Neural progenitor cell (in vitro differentiated cells): ENCODE measurements around the gene TRAP1. TPM values are rescaled to one million over a fixed set of nuclear protein-coding genes. Genes with fewer than 3 reads are reported as not detected.

Source experiments
- DNase-seq: peaks from one replicate; pipeline ENCODE4 v3.0.0-alpha.2; 2016; ENCODE audit warnings: low spot score
- H2AFZ ChIP-seq: fragments of 200-600 bp; sonication (generic); replicated peaks from 2 replicates; pipeline ENCODE4 v1.6.1; 2016; ENCODE audit warnings: antibody characterized with exemption
- H3F3A ChIP-seq: fragments of 200-600 bp; sonication (generic); 2 replicates; pipeline ENCODE4 v1.6.1; 2016; ENCODE audit warnings: antibody characterized with exemption, low read depth
- H3K27ac ChIP-seq: fragments of 200-600 bp; sonication (generic); 2 replicates; pipeline ENCODE4 v1.5.1; 2016; ENCODE audit warnings: mild to moderate bottlenecking
- H3K27me3 ChIP-seq: fragments of 200-600 bp; sonication (generic); 2 replicates; pipeline ENCODE4 v1.6.1; 2016; ENCODE audit warnings: mild to moderate bottlenecking, moderate library complexity
- H3K36me3 ChIP-seq: fragments of 200-600 bp; sonication (generic); 2 replicates; pipeline ENCODE4 v1.5.1; 2016
- H3K4me1 ChIP-seq: fragments of 200-600 bp; sonication (generic); 2 replicates; pipeline ENCODE4 v1.6.1; 2016; ENCODE audit warnings: mixed run types
- H3K4me2 ChIP-seq: fragments of 200-600 bp; sonication (generic); 2 replicates; pipeline ENCODE4 v1.6.1; 2016
- H3K4me3 ChIP-seq: fragments of 200-600 bp; sonication (generic); 2 replicates; pipeline ENCODE4 v1.5.1; 2016
- H3K79me2 ChIP-seq: fragments of 200-600 bp; sonication (generic); 2 replicates; pipeline ENCODE4 v1.6.1; 2016; ENCODE audit warnings: low read depth
- H3K9ac ChIP-seq: fragments of 200-600 bp; sonication (generic); 2 replicates; pipeline ENCODE4 v1.6.1; 2016
- H3K9me3 ChIP-seq: fragments of 200-600 bp; sonication (generic); 2 replicates; pipeline ENCODE4 v1.5.1; 2016; ENCODE audit warnings: low read depth
- H4K20me1 ChIP-seq: fragments of 200-600 bp; sonication (generic); 2 replicates; pipeline ENCODE4 v1.6.1; 2016; ENCODE audit warnings: low read depth
- H3K27ac Mint-ChIP-seq: 3 replicates; pipeline ENCODE4 v1.8.0; 2021; ENCODE audit warnings: mixed read lengths
- H3K27me3 Mint-ChIP-seq: 2 replicates; pipeline ENCODE4 v1.8.0; 2022; ENCODE audit warnings: low read depth, mild to moderate bottlenecking, inconsistent platforms, moderate library complexity, mixed read lengths; ENCODE audit not compliant: insufficient read depth
- H3K36me3 Mint-ChIP-seq: 3 replicates; pipeline ENCODE4 v1.8.0; 2021; ENCODE audit warnings: mixed read lengths
- H3K4me1 Mint-ChIP-seq: 3 replicates; pipeline ENCODE4 v1.8.0; 2021; ENCODE audit warnings: mixed read lengths
- H3K4me3 Mint-ChIP-seq: 3 replicates; pipeline ENCODE4 v1.8.0; 2021; ENCODE audit warnings: mild to moderate bottlenecking, moderate library complexity, mixed read lengths
- H3K9me3 Mint-ChIP-seq: 3 replicates; pipeline ENCODE4 v1.8.0; 2020; ENCODE audit warnings: mixed read lengths
- EZH2 ChIP-seq: fragments of 200-600 bp; sonication (generic); IDR thresholded peaks from 2 replicates; pipeline ENCODE4 v1.6.1; 2017; ENCODE audit warnings: antibody characterized with exemption, mild to moderate bottlenecking, moderate library complexity
- EZH2phosphoT487 ChIP-seq: fragments of 200-600 bp; sonication (generic); IDR thresholded peaks from 2 replicates; pipeline ENCODE4 v1.6.1; 2017; ENCODE audit warnings: antibody characterized with exemption
- total RNA-seq: library from RNA; depleted of rRNA; stranded (reverse); fragments of >200 nt; gene quantifications from 2 replicates; pipeline ENCODE4 v1.2.3, GENCODE V29; 2015; ENCODE audit warnings: low replicate concordance
- TF ChIP-seq, protein P1 (sequence below): fragments of 200-600 bp; sonication (generic); IDR thresholded peaks from 2 replicates; pipeline ENCODE4 v1.5.1; 2017; ENCODE audit warnings: antibody characterized with exemption, mild to moderate bottlenecking

TRAP1 gene
- total RNA-seq, 1 donor from 2014 or later = 119 TPM

DNA sequence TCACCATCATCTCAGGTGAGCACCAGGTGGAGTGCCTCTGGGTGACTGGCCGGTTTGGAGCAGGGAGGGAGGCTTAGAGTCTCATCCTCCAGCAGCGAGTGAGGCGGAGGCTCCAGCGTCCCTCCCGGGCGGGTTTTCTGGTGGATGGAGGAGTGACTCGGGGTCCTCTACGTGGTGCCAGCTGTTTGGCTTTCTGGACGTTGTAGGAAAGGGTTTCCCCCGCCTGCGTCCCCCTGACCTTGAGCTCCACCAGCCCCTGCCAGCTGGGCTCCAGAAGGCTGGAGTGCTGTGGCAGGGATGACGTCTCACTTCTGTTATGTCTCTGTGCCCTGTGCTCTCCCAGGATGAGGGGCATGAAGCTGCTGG is 62.3 kb downstream of the TRAP1 start:
- H3F3A ChIP-seq = peaks cover 4% of the 10 kb centered on the region
- H3K27me3 Mint-ChIP-seq = peaks cover 8% of the 10 kb centered on the region
- H3K4me1 Mint-ChIP-seq = peaks cover 5% of the 10 kb centered on the region
- H3K4me1 ChIP-seq = no peaks in the 10 kb centered on the region
- H3K9ac ChIP-seq = no peak overlapping the region
- no peak overlapping the region for H3K27ac ChIP-seq
- no peak overlapping the region for H3K27ac Mint-ChIP-seq
- no peaks in the 10 kb centered on the region for H3K36me3 ChIP-seq
- no peak for DNase-seq
- peaks cover 23% of the 10 kb centered on the region for H3K36me3 Mint-ChIP-seq
- H4K20me1 ChIP-seq = peaks cover 20% of the 10 kb centered on the region
- H3K4me2 ChIP-seq = no peak overlapping the region
- no peaks in the 10 kb centered on the region for H3K9me3 Mint-ChIP-seq
- no peaks in the 10 kb centered on the region for H3K27me3 ChIP-seq
- no peak overlapping the region for H3K4me3 Mint-ChIP-seq
- no peaks in the 10 kb centered on the region for H3K9me3 ChIP-seq
- no peak overlapping the region for H3K4me3 ChIP-seq
- H3K79me2 ChIP-seq = no peaks in the 10 kb centered on the region
- no peak for TF ChIP-seq EZH2phosphoT487
- no peak for TF ChIP-seq EZH2
- TF ChIP-seq, protein P1, sequence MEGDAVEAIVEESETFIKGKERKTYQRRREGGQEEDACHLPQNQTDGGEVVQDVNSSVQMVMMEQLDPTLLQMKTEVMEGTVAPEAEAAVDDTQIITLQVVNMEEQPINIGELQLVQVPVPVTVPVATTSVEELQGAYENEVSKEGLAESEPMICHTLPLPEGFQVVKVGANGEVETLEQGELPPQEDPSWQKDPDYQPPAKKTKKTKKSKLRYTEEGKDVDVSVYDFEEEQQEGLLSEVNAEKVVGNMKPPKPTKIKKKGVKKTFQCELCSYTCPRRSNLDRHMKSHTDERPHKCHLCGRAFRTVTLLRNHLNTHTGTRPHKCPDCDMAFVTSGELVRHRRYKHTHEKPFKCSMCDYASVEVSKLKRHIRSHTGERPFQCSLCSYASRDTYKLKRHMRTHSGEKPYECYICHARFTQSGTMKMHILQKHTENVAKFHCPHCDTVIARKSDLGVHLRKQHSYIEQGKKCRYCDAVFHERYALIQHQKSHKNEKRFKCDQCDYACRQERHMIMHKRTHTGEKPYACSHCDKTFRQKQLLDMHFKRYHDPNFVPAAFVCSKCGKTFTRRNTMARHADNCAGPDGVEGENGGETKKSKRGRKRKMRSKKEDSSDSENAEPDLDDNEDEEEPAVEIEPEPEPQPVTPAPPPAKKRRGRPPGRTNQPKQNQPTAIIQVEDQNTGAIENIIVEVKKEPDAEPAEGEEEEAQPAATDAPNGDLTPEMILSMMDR = no peak
- no peak overlapping the region for H2AFZ ChIP-seq

GRCh38 chr16:3654249-3654991 is 62.9 kb downstream of the TRAP1 start, which contains the start of gene DNASE1:
TSS of gene DNASE1 (plus strand) at chr16:3654691. CDS start at chr16:3655374, 683 bp downstream.
- H3K4me3 Mint-ChIP-seq = peak within 1 kb of the TSS; percentile 46
- Histone ChIP-seq H3K27me3 (no peaks in the 10 kb centered on the region), H3K79me2 (no peaks in the 10 kb centered on the region), H3K4me1 (no peaks in the 10 kb centered on the region), H3K9ac (no peak within 1 kb of the TSS), H3F3A (peaks cover 4% of the 10 kb centered on the region), H4K20me1 (peaks cover 20% of the 10 kb centered on the region), H3K4me3 (no peak within 1 kb of the TSS), H3K9me3 (no peaks in the 10 kb centered on the region), H3K27ac (no peak within 1 kb of the TSS), H3K36me3 (no peaks in the 10 kb centered on the region), H3K4me2 (no peak within 1 kb of the TSS), H2AFZ (no peak within 1 kb of the TSS)
- H3K27ac Mint-ChIP-seq = no peak within 1 kb of the TSS
- no peaks in the 10 kb centered on the region for H3K9me3 Mint-ChIP-seq
- peaks cover 8% of the 10 kb centered on the region for H3K27me3 Mint-ChIP-seq
- H3K36me3 Mint-ChIP-seq = peaks cover 21% of the 10 kb centered on the region
- TF ChIP-seq, protein P1 = peak; percentile 73
- TF ChIP-seq EZH2phosphoT487 = no peak
- peaks cover 5% of the 10 kb centered on the region for H3K4me1 Mint-ChIP-seq
- DNase-seq = peak; percentile 63

- H3K9me3 ChIP-seq = no peaks in the 10 kb centered on the region
- no peaks in the 10 kb centered on the region for H3K4me1 ChIP-seq
- H3K27me3 ChIP-seq = no peaks in the 10 kb centered on the region
- no peak overlapping the region for H3K27ac ChIP-seq
- Mint-ChIP-seq H3K4me1 (peaks cover 5% of the 10 kb centered on the region), H3K27ac (no peak overlapping the region), H3K27me3 (peaks cover 7% of the 10 kb centered on the region), H3K36me3 (peaks cover 24% of the 10 kb centered on the region), H3K4me3 (peak overlapping the region; percentile 15), H3K9me3 (no peaks in the 10 kb centered on the region)
- H3F3A ChIP-seq = peaks cover 4% of the 10 kb centered on the region
- H2AFZ ChIP-seq = no peak overlapping the region
- no peak for DNase-seq
- no peak overlapping the region for H3K4me2 ChIP-seq
- H3K79me2 ChIP-seq = no peaks in the 10 kb centered on the region
- TF ChIP-seq EZH2 = no peak
- TF ChIP-seq, protein P1 = no peak
- H3K9ac ChIP-seq = no peak overlapping the region
- H4K20me1 ChIP-seq = peaks cover 20% of the 10 kb centered on the region
- no peaks in the 10 kb centered on the region for H3K36me3 ChIP-seq
- no peak overlapping the region for H3K4me3 ChIP-seq
These were observed 64.7 kb downstream of the TRAP1 start for GRCh38 chr16:3652373-3653195.
